ENCODE results near the gene ETFBKMT. TPM values are rescaled to one million over a fixed set of nuclear protein-coding genes. Genes with fewer than 3 reads are reported as not detected.

The ETFBKMT gene
- polyA plus RNA-seq, 1 donor from 2014 or later = 1.7 TPM

DNA sequence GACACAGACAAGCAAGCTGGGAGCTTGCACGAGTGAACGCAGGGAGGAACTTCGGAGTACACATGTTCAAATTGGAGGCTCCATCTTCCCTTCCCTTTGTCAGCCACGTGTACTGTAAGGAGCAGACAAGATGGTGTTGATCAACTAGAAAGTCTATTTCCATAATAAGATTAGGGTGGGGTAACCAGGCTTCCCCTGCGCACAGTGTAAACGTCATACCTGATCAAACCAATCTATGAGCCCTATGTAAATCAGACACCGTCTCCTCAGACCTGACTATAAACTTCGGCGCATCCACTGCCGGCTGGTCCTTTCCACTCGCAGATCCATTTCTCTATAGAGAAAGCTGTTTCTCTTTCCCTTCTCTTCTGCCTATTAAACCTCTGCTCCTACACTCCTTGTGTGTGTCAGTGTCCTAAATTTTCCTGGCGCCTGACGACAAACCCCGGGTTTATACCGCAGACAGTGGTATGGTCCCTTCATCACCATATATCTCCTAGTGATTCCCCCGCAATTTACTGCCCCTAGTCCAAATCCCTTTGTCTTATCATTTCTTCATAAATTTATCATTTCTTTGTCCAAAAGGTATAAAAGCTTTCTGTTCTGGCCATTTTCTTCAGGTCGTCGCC lies 7.5 kb upstream of the ETFBKMT start:
- H3K9me3 ChIP-seq (ENCODE audit: low read length) = no peaks in the 10 kb centered on the region
- H3F3A ChIP-seq (ENCODE audit: insufficient read depth, low read length, poor library complexity, severe bottlenecking) = no peaks in the 10 kb centered on the region
- no peaks in the 10 kb centered on the region for H4K20me1 ChIP-seq (ENCODE audit: insufficient read depth)
- H3K79me2 ChIP-seq (replicated peaks; ENCODE audit: insufficient read depth, low read length) = no peaks in the 10 kb centered on the region
- no peaks in the 10 kb centered on the region for H3K36me3 ChIP-seq (ENCODE audit: insufficient read depth, low read length)
- H3K9me2 ChIP-seq (ENCODE audit: insufficient read depth, low read length) = no peaks in the 10 kb centered on the region
- no peak overlapping the region for H3K4me3 ChIP-seq (ENCODE audit: low read length)
- no peak overlapping the region for H3K27ac ChIP-seq (ENCODE audit: low read length)
- H2AFZ ChIP-seq (ENCODE audit: low read depth, low read length) = no peak overlapping the region
- no peak overlapping the region for H3K9ac ChIP-seq (ENCODE audit: low read length)
- no peaks in the 10 kb centered on the region for H3K27me3 ChIP-seq (ENCODE audit: insufficient read depth, low read depth, low read length)
- TF ChIP-seq SMC3 (conservative IDR thresholded peaks at IDR 0.05; ENCODE audit: poor library complexity) (no peak), EP300 (conservative IDR thresholded peaks at IDR 0.05; ENCODE audit: poor library complexity, severe bottlenecking) (no peak), CTCF (IDR thresholded peaks at IDR 0.05; ENCODE audit: poor library complexity, severe bottlenecking) (no peak), POLR2AphosphoS5 (IDR thresholded peaks at IDR 0.05) (no peak), TAF1 (IDR thresholded peaks at IDR 0.05; ENCODE audit: low read depth) (no peak), REST (IDR thresholded peaks at IDR 0.05; ENCODE audit: borderline replicate concordance) (no peak), EZH2 (IDR thresholded peaks at IDR 0.05; ENCODE audit: borderline replicate concordance, insufficient read depth, low read length, poor library complexity, severe bottlenecking) (no peak), MXI1 (conservative IDR thresholded peaks at IDR 0.05; ENCODE audit: poor library complexity, severe bottlenecking) (no peak), RAD21 (conservative IDR thresholded peaks at IDR 0.05) (no peak)
- H3K4me2 ChIP-seq (ENCODE audit: low read length) = no peak overlapping the region

DNA sequence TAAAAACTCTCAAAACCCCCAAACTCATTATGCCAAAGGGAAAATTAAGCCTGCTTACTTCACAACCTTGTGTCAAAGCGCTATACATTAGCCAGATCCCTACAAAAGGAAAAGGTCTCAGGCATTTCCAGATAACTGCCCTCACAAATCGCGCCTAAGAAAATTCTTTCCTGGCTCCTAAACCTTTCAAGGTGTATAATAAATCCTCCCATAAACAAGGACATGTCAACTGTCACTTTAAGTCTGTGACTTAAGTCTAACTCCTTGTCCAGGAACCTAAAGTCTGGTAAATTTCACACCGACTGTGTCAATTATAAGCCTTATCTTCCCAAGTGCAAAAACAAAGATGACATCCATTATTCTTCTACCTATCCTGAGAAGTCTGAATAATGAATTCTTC lies 4.3 kb upstream of the ETFBKMT start:
- no peaks in the 10 kb centered on the region for H3K27me3 ChIP-seq (ENCODE audit: insufficient read depth, low read depth, low read length)
- H3K9me2 ChIP-seq (ENCODE audit: insufficient read depth, low read length) = no peaks in the 10 kb centered on the region
- H3K4me3 ChIP-seq (ENCODE audit: low read length) = no peak overlapping the region
- H3K79me2 ChIP-seq (replicated peaks; ENCODE audit: insufficient read depth, low read length) = no peaks in the 10 kb centered on the region
- no peaks in the 10 kb centered on the region for H3K9me3 ChIP-seq (ENCODE audit: low read length)
- H3K4me2 ChIP-seq (ENCODE audit: low read length) = no peak overlapping the region
- no peak for TF ChIP-seq RAD21 (conservative IDR thresholded peaks at IDR 0.05)
- no peak for TF ChIP-seq REST (IDR thresholded peaks at IDR 0.05; ENCODE audit: borderline replicate concordance)
- TF ChIP-seq TAF1 (IDR thresholded peaks at IDR 0.05; ENCODE audit: low read depth) = no peak
- TF ChIP-seq CTCF (IDR thresholded peaks at IDR 0.05; ENCODE audit: poor library complexity, severe bottlenecking) = no peak
- no peak for TF ChIP-seq EZH2 (IDR thresholded peaks at IDR 0.05; ENCODE audit: borderline replicate concordance, insufficient read depth, low read length, poor library complexity, severe bottlenecking)
- TF ChIP-seq MXI1 (conservative IDR thresholded peaks at IDR 0.05; ENCODE audit: poor library complexity, severe bottlenecking) = no peak
- TF ChIP-seq SMC3 (conservative IDR thresholded peaks at IDR 0.05; ENCODE audit: poor library complexity) = no peak
- no peak for TF ChIP-seq EP300 (conservative IDR thresholded peaks at IDR 0.05; ENCODE audit: poor library complexity, severe bottlenecking)
- no peak for TF ChIP-seq POLR2AphosphoS5 (IDR thresholded peaks at IDR 0.05)
- no peak overlapping the region for H2AFZ ChIP-seq (ENCODE audit: low read depth, low read length)
- no peaks in the 10 kb centered on the region for H3F3A ChIP-seq (ENCODE audit: insufficient read depth, low read length, poor library complexity, severe bottlenecking)
- H4K20me1 ChIP-seq (ENCODE audit: insufficient read depth) = no peaks in the 10 kb centered on the region
- H3K9ac ChIP-seq (ENCODE audit: low read length) = no peak overlapping the region
- no peaks in the 10 kb centered on the region for H3K36me3 ChIP-seq (ENCODE audit: insufficient read depth, low read length)
- H3K27ac ChIP-seq (ENCODE audit: low read length) = no peak overlapping the region

Measured in neural cell (in vitro differentiated cells).